Adrenal gland (tissue), 5 donors: ENCODE data around the gene MACROD2.

Experiments
- CTCF ChIP-seq, 6 experiments: fragments of 450-650 bp in 4 of 6; fragments of 200-600 bp in 2 of 6; sonication (generic) in 1 of 6; IDR thresholded peaks; 1 replicate in 5 of 6; 2 replicates in 1 of 6; pipeline versions ENCODE4 v1.5.1 to v1.8.0; 2016 to 2021; ENCODE audit warnings: antibody characterized with exemption in 6 of 6, mild to moderate bottlenecking in 2 of 6, moderate library complexity in 1 of 6
- POLR2A ChIP-seq, 2 donors: fragments of 450-650 bp; IDR thresholded peaks; one replicate each; pipeline ENCODE4 v1.6.1; 2017; ENCODE audit warnings: antibody characterized with exemption in 2 of 2, mild to moderate bottlenecking in 2 of 2, moderate library complexity in 1 of 2
- donor health status: DM: no; HTN: no; CAD: no.

GRCh38 chr20:14449323-14449722, 454.0 kb downstream of the MACROD2 start:
- no peak for TF ChIP-seq POLR2A (IDR thresholded peaks at IDR 0.05)
- no peak for TF ChIP-seq CTCF (IDR thresholded peaks at IDR 0.05)
